ENCODE results near the gene CNOT4. TPM values are rescaled to one million over a fixed set of nuclear protein-coding genes. Genes with fewer than 3 reads are reported as not detected.
A peak's percentile ranks its signal among the peaks of the same experiment; 100 is the strongest.

The CNOT4 gene
- total and polyA plus RNA-seq, 2 of the 13 experiments (the other 11 are each of a cell fraction or from before 2014, with no cell fraction given): 7.4 to 8.4 TPM

GRCh38 chr7:135335628-135336139 is 174.2 kb downstream of the CNOT4 start (continued):
- TF ChIP-seq BATF2 (CRISPR knock-in tag; IDR thresholded peaks at IDR 0.05): no peak
- peak; percentile 43; the same call in 1 of the 2 replicates for TF ChIP-seq ZFX (CRISPR knock-in tag; IDR thresholded peaks at IDR 0.05; ENCODE audit: low read depth)
- TF ChIP-seq ZNF772 (CRISPR knock-in tag; IDR thresholded peaks at IDR 0.05): peak; percentile 84; the same call in 1 of the 2 replicates
- peak; percentile 74 for TF ChIP-seq ZNF574 (CRISPR knock-in tag; IDR thresholded peaks at IDR 0.05)
- no peak for TF ChIP-seq ZFYVE20 (CRISPR knock-in tag; IDR thresholded peaks at IDR 0.05; ENCODE audit: borderline replicate concordance, low read depth)
- TF ChIP-seq PAF1 (CRISPR knock-in tag; IDR thresholded peaks at IDR 0.05): no peak
- no peak for TF ChIP-seq PRMT3 (CRISPR knock-in tag; IDR thresholded peaks at IDR 0.05; ENCODE audit: borderline replicate concordance, low read depth)
- TF ChIP-seq NFE2 (CRISPR knock-in tag; IDR thresholded peaks at IDR 0.05): no peak
- no peak for TF ChIP-seq ZNF775 (CRISPR knock-in tag; IDR thresholded peaks at IDR 0.05; ENCODE audit: borderline replicate concordance)
- TF ChIP-seq ZNF597 (CRISPR knock-in tag; IDR thresholded peaks at IDR 0.05): no peak
- no peak for TF ChIP-seq THAP8 (CRISPR knock-in tag; IDR thresholded peaks at IDR 0.05; ENCODE audit: borderline replicate concordance)
- TF ChIP-seq GFI1 (CRISPR knock-in tag; IDR thresholded peaks at IDR 0.05; ENCODE audit: borderline replicate concordance): peak; percentile 29; the same call in 1 of the 2 replicates
- TF ChIP-seq ZMYM4 (CRISPR knock-in tag; IDR thresholded peaks at IDR 0.05): peak; percentile 50; the same call in 1 of the 2 replicates
- no peak for TF ChIP-seq FOXM1 (CRISPR knock-in tag; IDR thresholded peaks at IDR 0.05)
- TF ChIP-seq ZBTB26 (CRISPR knock-in tag; IDR thresholded peaks at IDR 0.05; ENCODE audit: borderline replicate concordance): peak; percentile 76; the same call in 1 of the 2 replicates
- 0 out of 2 replicates have a peak, but pooled peaks have one; percentile 25 for TF ChIP-seq SIX4 (CRISPR knock-in tag; IDR thresholded peaks at IDR 0.05)
- TF ChIP-seq ZNF788 (CRISPR knock-in tag; IDR thresholded peaks at IDR 0.05; ENCODE audit: borderline replicate concordance): peak; percentile 63; the same call in 1 of the 2 replicates
- TF ChIP-seq PHF8 (CRISPR knock-in tag; IDR thresholded peaks at IDR 0.05): no peak
- TF ChIP-seq IRF9 (CRISPR knock-in tag; IDR thresholded peaks at IDR 0.05; ENCODE audit: borderline replicate concordance): peak; percentile 51; the same call in 1 of the 2 replicates
- TF ChIP-seq POLR2AphosphoS2 (IDR thresholded peaks at IDR 0.05; ENCODE audit: low read depth, low read length): no peak
- no peak for TF ChIP-seq CENPX (CRISPR knock-in tag; IDR thresholded peaks at IDR 0.05)
- TF ChIP-seq SOX5 (CRISPR knock-in tag; IDR thresholded peaks at IDR 0.05; ENCODE audit: borderline replicate concordance): peak; percentile 58; the same call in 1 of the 2 replicates
- no peak for TF ChIP-seq ZNF343 (CRISPR knock-in tag; IDR thresholded peaks at IDR 0.05)

Measured in HepG2 (cell line).